ENCODE data around the gene SLC1A7.

- TF ChIP-seq, protein P1, sequence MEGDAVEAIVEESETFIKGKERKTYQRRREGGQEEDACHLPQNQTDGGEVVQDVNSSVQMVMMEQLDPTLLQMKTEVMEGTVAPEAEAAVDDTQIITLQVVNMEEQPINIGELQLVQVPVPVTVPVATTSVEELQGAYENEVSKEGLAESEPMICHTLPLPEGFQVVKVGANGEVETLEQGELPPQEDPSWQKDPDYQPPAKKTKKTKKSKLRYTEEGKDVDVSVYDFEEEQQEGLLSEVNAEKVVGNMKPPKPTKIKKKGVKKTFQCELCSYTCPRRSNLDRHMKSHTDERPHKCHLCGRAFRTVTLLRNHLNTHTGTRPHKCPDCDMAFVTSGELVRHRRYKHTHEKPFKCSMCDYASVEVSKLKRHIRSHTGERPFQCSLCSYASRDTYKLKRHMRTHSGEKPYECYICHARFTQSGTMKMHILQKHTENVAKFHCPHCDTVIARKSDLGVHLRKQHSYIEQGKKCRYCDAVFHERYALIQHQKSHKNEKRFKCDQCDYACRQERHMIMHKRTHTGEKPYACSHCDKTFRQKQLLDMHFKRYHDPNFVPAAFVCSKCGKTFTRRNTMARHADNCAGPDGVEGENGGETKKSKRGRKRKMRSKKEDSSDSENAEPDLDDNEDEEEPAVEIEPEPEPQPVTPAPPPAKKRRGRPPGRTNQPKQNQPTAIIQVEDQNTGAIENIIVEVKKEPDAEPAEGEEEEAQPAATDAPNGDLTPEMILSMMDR (IDR thresholded peaks at IDR 0.05) = no peak
- TF ChIP-seq POLR2AphosphoS5 (IDR thresholded peaks at IDR 0.05) (no peak), POLR2A (IDR thresholded peaks at IDR 0.05; ENCODE audit: low read depth) (no peak)
These were observed 73.9 kb downstream of the SLC1A7 start for GRCh38 chr1:53068314-53069099.

Data from esophagus muscularis mucosa (tissue), 3 donors.